CD4-positive, alpha-beta T cell treated with Interleukin-10 for 1 hour (primary cell): ENCODE data around the gene PDE8A.
A peak's percentile ranks its signal among the peaks of the same experiment; 100 is the strongest.

Experiments used
- DNase-seq: peaks from one replicate; pipeline ENCODE4 v3.0.0-alpha.2; 2020

The PDE8A gene

GRCh38 chr15:85036716-85037115 is 55.1 kb downstream of the PDE8A start:
- DNase-seq, result no peak

- no peak for DNase-seq
These were observed 56.0 kb downstream of the PDE8A start for GRCh38 chr15:85037641-85038040.

- no peak for DNase-seq
These were observed 59.6 kb downstream of the PDE8A start for GRCh38 chr15:85041230-85041629.

- peak; percentile 57 for DNase-seq
These were observed 62.7 kb downstream of the PDE8A start for GRCh38 chr15:85044251-85044853.

- DNase-seq, result no peak
These were observed 63.2 kb downstream of the PDE8A start for GRCh38 chr15:85044894-85045293.

- DNase-seq, result no peak
These were observed 64.0 kb downstream of the PDE8A start for GRCh38 chr15:85045615-85046014.

- peak; percentile 15 for DNase-seq
These were observed 65.8 kb downstream of the PDE8A start for GRCh38 chr15:85047271-85047948.

- no peak for DNase-seq
These were observed 66.8 kb downstream of the PDE8A start for GRCh38 chr15:85048430-85048829.

- no peak for DNase-seq
These were observed 68.1 kb downstream of the PDE8A start for GRCh38 chr15:85049805-85050204.

- DNase-seq, result no peak
These were observed 78.1 kb downstream of the PDE8A start for GRCh38 chr15:85059734-85060133.

GRCh38 chr15:85062560-85062959 is 80.9 kb downstream of the PDE8A start:
- DNase-seq, result no peak

- DNase-seq, result no peak
These were observed 81.4 kb downstream of the PDE8A start for GRCh38 chr15:85063088-85063487.

GRCh38 chr15:85063522-85064079 is 81.9 kb downstream of the PDE8A start:
- no peak for DNase-seq

- no peak for DNase-seq
These were observed 83.1 kb downstream of the PDE8A start for GRCh38 chr15:85064710-85065109.

- no peak for DNase-seq
These were observed 89.4 kb downstream of the PDE8A start for GRCh38 chr15:85071061-85071460.

GRCh38 chr15:85071504-85071903 is 89.8 kb downstream of the PDE8A start:
- no peak for DNase-seq

GRCh38 chr15:85072917-85073316 is 91.3 kb downstream of the PDE8A start:
- DNase-seq, result no peak

- DNase-seq, result no peak
These were observed 92.0 kb downstream of the PDE8A start for GRCh38 chr15:85073556-85074194.

GRCh38 chr15:85086855-85087254 is 105.2 kb downstream of the PDE8A start:
- no peak for DNase-seq

GRCh38 chr15:85088300-85088699 is 106.6 kb downstream of the PDE8A start:
- DNase-seq, result no peak

- DNase-seq, result no peak
These were observed 108.4 kb downstream of the PDE8A start for GRCh38 chr15:85089929-85090597.

GRCh38 chr15:85091990-85092389 is 110.3 kb downstream of the PDE8A start:
- no peak for DNase-seq

GRCh38 chr15:85094685-85095084 is 113.0 kb downstream of the PDE8A start:
- DNase-seq, result no peak

GRCh38 chr15:85095566-85095965 is 113.9 kb downstream of the PDE8A start:
- no peak for DNase-seq
